Measurements from ENCODE around the gene PKD2.

Gene PKD2

DNA sequence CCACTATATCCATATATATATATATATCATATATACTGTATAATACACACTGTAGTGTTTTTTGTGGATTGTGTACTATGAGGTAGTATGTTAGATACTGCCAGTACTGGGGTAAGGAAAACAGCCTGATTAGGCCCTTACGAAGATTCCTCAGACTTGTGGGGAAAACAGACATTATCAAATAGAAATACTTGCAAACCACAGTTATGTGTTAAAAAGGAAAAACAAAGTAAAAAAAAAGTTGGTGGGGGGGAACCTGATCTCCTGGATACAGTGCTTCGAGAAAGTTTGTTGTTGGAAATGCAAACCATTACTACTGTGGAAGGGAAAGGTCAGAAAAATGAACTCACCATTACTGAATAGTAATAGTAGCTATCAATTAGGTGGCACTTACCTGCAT lies 53.0 kb downstream of the PKD2 start:
- Histone ChIP-seq H3K36me3 (peaks cover 44% of the 10 kb centered on the region), H3K4me3 (ENCODE audit: low read depth, low read length) (no peak overlapping the region), H3K9me3 (ENCODE audit: severe bottlenecking) (no peaks in the 10 kb centered on the region), H3K27me3 (ENCODE audit: insufficient read depth, low read depth, severe bottlenecking) (no peaks in the 10 kb centered on the region), H3K27ac (no peak overlapping the region)
- no peak for DNase-seq
- TF ChIP-seq, protein P1, sequence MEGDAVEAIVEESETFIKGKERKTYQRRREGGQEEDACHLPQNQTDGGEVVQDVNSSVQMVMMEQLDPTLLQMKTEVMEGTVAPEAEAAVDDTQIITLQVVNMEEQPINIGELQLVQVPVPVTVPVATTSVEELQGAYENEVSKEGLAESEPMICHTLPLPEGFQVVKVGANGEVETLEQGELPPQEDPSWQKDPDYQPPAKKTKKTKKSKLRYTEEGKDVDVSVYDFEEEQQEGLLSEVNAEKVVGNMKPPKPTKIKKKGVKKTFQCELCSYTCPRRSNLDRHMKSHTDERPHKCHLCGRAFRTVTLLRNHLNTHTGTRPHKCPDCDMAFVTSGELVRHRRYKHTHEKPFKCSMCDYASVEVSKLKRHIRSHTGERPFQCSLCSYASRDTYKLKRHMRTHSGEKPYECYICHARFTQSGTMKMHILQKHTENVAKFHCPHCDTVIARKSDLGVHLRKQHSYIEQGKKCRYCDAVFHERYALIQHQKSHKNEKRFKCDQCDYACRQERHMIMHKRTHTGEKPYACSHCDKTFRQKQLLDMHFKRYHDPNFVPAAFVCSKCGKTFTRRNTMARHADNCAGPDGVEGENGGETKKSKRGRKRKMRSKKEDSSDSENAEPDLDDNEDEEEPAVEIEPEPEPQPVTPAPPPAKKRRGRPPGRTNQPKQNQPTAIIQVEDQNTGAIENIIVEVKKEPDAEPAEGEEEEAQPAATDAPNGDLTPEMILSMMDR (IDR thresholded peaks at IDR 0.05; ENCODE audit: low read depth, low read length) = no peak

DNA sequence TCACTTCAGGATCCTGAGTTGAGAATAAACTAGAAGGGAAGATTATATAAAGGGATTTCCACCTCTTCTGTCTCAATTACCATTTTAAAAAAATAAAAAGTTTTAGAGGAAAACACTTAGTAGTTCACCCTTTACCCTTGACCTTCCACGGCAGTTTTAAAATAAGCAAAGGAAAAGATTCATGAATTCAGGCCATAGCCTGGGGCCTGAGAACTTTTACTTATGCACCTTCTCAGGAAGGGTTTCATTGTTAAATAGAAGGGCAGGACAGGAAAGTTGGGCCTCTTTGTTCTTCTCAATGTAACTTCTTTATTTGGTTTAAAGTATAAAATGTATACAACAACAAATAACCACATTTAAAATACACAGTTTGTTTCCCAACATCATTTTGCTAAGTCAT lies 54.9 kb downstream of the PKD2 start:
- Histone ChIP-seq H3K27me3 (ENCODE audit: insufficient read depth, low read depth, severe bottlenecking) (no peaks in the 10 kb centered on the region), H3K4me3 (ENCODE audit: low read depth, low read length) (no peak overlapping the region), H3K9me3 (ENCODE audit: severe bottlenecking) (no peaks in the 10 kb centered on the region), H3K36me3 (peaks cover 47% of the 10 kb centered on the region), H3K27ac (no peak overlapping the region)
- TF ChIP-seq, protein P1 (IDR thresholded peaks at IDR 0.05; ENCODE audit: low read depth, low read length) = no peak
- DNase-seq = no peak

DNA sequence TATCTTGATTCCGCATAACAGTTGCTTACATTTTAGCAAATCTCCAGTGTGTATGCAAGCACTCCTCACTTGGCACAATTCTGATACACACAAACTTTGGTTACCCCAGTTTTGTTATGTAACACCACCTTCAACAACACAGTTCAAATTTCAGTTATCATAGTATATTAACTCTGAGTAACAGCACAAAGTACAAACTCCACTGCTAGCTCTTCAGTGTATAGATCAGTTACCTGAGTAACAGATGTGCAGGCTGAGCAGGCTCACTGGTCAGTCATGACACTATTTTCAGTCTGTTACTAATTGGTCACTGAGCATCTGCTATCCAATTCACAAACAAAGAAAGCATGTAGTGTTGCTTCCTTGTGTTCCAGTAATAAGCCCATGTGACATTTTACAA lies 55.4 kb downstream of the PKD2 start:
- H3K4me3 ChIP-seq (ENCODE audit: low read depth, low read length) = no peak overlapping the region
- H3K27me3 ChIP-seq (ENCODE audit: insufficient read depth, low read depth, severe bottlenecking) = no peaks in the 10 kb centered on the region
- DNase-seq = no peak
- peaks cover 49% of the 10 kb centered on the region for H3K36me3 ChIP-seq
- H3K9me3 ChIP-seq (ENCODE audit: severe bottlenecking) = no peaks in the 10 kb centered on the region
- TF ChIP-seq, protein P1 (IDR thresholded peaks at IDR 0.05; ENCODE audit: low read depth, low read length) = no peak
- H3K27ac ChIP-seq = no peak overlapping the region

DNA sequence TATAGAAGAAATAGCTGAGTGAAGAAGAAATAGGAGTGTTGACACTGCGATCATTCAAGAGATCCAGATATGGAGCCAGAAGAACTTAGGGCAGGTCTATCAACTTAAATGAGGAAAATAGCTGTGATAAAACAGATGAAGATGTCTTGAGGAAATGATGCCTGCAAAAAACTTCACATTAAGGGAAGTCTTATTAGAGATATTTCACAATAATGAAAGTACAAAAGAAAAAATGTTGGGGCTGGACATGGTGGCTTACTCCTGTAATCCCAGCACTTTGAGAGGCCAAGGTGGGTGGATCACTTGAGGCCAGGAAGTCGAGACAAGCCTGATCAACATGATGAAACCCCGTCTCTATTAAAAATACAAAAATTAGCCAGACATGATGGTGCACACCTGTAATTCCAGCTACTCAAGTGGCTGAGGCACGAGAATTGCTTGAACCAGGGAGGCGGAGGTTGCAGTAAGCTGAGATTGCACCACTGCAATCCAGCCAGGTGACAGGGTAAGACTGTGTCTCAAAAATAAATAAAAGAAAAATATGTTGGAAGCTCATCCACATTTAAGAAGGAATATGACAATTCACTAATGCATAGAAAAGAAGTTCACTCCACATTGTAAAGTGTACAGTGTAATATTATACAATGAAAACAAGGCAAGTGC lies 56.3 kb downstream of the PKD2 start:
- H3K27me3 ChIP-seq (ENCODE audit: insufficient read depth, low read depth, severe bottlenecking) = no peaks in the 10 kb centered on the region
- H3K27ac ChIP-seq = no peak overlapping the region
- no peak overlapping the region for H3K4me3 ChIP-seq (ENCODE audit: low read depth, low read length)
- TF ChIP-seq, protein P1 (IDR thresholded peaks at IDR 0.05; ENCODE audit: low read depth, low read length) = no peak
- no peak for DNase-seq
- no peaks in the 10 kb centered on the region for H3K9me3 ChIP-seq (ENCODE audit: severe bottlenecking)
- peaks cover 49% of the 10 kb centered on the region for H3K36me3 ChIP-seq

DNA sequence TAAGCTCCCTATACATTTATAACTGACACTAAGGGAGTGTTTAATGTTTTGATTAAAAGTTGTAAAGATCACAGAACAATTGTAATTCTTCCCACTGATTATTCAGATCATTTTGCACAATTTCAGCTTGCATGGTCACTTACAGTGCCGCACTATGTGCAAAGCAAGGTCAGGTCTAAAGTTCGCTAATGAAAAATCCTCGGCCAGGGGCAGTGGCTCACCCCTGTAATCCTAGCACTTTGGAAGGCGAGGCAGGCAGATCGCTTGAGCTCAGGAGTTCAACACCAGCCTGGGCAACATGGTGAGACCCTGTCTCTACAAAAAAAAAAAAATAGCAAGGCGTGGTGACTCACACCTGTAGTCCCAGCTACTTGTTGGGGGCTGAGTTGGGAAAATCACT lies 57.0 kb downstream of the PKD2 start:
- TF ChIP-seq, protein P1 (IDR thresholded peaks at IDR 0.05; ENCODE audit: low read depth, low read length) = no peak
- peaks cover 46% of the 10 kb centered on the region for H3K36me3 ChIP-seq
- no peak overlapping the region for H3K4me3 ChIP-seq (ENCODE audit: low read depth, low read length)

DNA sequence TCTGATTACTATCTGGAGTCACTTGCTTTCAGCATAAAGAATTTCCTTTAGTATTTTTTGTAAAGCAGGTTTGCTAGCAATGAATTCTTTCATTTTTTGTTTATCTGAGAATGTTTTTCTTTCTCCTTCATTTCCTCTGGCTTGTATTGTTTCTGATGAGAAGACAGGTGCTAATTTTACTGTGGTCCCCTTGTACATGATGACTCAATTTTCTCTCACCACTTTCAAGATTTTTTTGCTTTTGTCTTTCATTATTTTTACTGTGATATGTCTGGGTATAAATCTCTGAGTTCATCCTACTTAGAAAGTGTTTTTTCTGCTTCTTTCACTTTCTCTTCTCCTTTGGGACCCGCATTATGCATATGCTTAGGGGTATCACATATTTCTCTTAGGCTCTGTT lies 62.6 kb downstream of the PKD2 start:
- H3K4me3 ChIP-seq (ENCODE audit: low read depth, low read length) = no peak overlapping the region
- peaks cover 44% of the 10 kb centered on the region for H3K36me3 ChIP-seq
- TF ChIP-seq, protein P1 (IDR thresholded peaks at IDR 0.05; ENCODE audit: low read depth, low read length) = no peak
- no peaks in the 10 kb centered on the region for H3K9me3 ChIP-seq (ENCODE audit: severe bottlenecking)
- H3K27me3 ChIP-seq (ENCODE audit: insufficient read depth, low read depth, severe bottlenecking) = no peaks in the 10 kb centered on the region
- no peak for DNase-seq
- no peak overlapping the region for H3K27ac ChIP-seq

More for the DNA sequence above, 57.0 kb downstream of the PKD2 start:
- DNase-seq = no peak
- Histone ChIP-seq H3K9me3 (ENCODE audit: severe bottlenecking) (no peaks in the 10 kb centered on the region), H3K27ac (no peak overlapping the region), H3K27me3 (ENCODE audit: insufficient read depth, low read depth, severe bottlenecking) (no peaks in the 10 kb centered on the region)
